Measurements from ENCODE around the gene NKAIN1.
"Not testable (repeated sequence)": the region's sequence is repeated elsewhere in the genome, so short reads cannot be mapped to it uniquely, and the experiment has no call there.

Gene NKAIN1

DNA sequence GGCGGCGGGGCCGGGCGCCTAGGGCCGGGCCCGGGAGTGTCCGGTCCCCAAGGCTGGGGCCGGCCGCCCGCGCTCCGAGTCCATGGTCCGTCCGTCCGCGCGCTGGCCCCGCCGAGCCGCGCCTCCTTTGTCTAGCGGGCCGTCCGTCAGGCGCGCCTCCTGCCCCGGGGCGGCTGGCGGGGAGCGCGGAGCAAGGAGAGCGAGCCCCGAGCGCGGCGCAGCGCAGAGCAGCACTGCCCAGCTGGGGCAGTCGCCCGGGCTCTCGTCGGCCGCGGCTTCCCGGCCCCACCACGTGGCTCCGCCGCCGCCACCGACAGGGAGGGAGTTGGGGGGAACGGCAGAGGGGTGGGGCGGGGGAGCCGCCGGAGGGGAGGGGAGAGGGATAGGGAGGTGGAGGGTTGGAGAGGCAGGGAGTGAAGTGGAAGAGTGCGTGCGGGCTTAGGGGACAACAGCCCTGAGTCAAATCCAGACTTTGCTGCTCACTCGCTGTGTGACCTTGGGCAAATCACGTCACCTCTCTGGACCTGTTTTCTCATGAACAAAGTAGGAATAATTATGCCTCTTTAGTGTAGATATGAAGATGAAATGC is at the start of gene NKAIN1:
Gene NKAIN1 (minus strand): TSS at position 235 of the 589 bp plus-strand sequence. CDS start 340 bp downstream, outside the sequence.
- DNase-seq: no peak

DNA sequence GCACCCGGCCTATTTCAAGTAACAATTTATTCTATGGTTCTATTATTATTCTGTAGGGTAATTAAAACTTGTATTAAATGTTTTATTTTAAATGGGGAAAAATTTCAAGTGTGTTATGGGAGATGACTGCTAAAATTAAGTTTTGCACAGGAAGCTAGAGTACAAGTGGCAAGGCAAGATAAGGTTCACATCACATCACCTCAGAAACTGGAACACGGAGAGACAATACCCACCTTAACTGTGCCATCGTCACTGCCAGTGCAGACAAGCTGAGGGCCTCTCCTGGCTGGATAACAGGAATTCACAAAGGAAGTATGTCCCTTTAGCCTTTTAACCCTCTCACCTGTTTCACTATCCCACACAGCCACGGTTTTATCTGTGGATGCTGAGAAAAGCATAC is 49.3 kb upstream of the NKAIN1 start:
- DNase-seq: no peak

DNA sequence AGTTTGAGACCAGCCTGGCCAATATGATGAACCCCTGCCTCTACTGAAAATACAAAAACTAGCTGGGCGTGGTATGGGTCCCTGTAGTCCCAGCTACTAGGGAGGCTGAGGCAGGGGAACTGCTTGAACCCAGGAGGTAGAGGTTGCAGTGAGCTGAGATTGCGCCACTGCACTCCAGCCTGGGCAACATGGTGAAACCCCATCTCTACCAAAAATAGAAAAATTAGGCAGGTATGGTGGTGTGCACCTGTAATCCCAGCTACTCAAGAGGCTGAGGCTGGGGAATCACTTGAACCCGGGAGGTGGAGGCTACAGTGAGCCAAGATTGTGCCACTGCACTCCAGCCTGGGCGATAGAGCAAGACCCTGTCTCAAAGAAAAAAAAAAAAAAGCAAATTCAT is 48.1 kb upstream of the NKAIN1 start:
- DNase-seq: not testable (repeated sequence)

DNA sequence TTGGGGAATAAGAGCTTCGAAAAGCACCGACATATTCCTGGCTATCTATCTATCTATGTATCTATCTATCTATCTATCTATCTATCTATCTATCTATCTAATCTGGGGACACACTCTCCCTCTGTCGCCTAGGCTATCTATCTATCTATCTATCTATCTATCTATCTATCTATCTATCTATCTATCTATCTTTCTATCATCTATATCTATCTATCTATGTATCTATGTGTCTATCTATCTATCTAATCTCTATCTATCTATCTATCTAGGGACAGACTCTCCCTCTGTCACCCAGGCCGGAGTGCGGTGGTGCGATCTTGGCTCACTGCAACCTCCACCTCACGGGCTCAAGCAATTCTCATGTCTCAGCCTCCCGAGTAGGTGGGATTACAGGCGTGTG is 42.7 kb upstream of the NKAIN1 start:
- not testable (repeated sequence) for DNase-seq

DNA sequence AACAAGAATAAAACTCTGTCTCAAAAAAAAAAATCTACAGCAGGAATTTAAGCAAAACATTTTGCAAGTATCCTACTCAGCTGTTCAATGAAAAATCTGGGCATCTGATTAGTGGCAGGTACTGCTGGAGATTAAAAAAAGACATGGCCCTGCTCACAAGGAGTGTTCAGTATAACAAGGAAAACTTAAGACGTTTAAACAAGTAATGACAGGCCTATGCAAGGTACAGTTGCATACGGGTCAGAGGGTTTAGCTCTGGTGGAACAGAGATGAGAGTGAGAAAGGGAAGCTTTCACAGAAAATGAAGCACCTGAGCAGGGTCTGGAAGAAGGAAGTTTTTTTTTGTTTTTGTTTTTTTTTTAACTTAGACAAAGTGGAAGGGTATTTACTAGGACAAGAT is 33.9 kb upstream of the NKAIN1 start:
- no peak for DNase-seq

DNA sequence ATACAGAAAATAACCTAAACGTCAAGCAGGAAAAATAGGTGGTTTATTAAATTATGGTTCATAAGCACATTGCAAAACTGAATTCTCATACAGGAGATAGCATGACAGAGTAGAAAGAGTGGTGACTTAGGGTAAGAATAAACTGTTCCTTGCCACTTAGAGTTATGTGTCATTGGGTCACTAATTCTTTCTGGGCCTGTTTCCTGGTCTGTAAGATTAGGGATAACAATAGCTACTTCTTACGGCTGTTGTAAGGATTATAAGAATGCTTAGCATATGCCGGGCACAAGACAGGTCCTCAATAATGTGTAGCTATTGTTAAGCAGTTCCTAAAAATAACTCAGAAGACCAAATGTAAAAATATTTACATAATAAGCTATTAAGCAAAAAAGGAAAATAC is 32.7 kb upstream of the NKAIN1 start:
- DNase-seq: no peak

DNA sequence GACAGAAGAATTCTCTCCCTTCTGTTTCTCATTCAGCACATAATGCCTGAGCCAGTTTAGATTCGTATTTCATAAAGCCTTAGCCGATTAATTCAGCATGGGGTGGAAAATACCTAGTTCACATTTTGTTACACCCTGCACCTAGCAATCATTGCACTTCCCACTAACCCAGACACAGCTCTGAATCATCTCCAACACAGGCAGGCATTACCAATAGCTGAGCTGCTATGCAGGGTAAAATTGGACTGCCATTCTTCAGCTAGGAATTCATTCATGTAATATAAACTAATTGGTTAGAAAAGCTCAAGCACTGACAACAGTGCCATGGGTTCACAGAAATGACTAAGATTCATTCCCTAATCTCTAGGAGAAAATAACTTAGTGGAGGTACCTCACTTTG is 26.9 kb upstream of the NKAIN1 start:
- no peak for DNase-seq

DNA sequence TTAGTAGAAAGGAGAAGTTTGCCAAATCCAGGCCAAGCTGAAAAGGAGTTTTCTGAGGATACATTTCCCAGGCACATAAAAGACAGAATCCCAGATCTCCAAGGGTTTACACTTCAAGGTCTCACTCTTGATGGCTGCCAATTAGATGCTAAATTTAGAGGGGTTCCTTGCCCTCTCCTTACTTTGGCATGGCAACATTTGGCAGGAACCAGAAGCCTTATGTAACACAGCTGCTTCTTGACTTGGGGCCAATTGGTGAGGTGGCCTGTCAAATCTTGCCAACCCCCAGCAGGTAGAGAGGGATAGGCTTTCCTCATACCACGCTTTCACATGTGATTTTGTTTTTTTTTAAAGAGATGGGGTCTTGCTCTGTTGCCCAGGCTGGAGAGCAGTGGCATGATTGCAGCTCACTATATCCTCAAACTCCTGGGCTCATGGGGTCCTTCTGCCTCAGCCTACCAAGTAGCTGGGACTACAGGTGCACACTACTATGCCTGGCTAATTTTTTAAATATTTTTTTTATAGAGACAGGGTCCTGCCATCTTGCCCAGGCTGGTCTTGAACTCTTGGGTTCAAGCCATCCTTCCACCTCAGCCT is 25.2 kb upstream of the NKAIN1 start:
- no peak for DNase-seq

DNA sequence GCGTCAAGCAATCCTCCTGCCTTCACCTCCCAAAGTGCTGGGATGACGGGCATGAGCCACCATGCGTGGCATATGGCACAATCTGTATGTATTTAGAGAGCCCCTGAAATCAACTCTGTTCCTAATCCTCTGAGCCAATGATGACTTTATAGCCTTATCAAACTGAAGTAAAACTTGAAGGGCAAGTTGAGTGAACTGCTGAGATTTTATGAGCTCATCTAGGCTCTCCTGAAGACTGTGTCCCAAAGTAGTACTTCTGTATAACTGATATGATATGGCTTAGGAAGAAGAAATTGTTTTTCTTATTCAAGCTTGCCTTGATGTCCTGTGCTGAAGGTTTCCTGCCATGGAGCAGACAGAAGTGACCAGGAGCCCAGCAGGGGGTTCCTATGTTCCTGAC is 23.7 kb upstream of the NKAIN1 start:
- DNase-seq: no peak

DNA sequence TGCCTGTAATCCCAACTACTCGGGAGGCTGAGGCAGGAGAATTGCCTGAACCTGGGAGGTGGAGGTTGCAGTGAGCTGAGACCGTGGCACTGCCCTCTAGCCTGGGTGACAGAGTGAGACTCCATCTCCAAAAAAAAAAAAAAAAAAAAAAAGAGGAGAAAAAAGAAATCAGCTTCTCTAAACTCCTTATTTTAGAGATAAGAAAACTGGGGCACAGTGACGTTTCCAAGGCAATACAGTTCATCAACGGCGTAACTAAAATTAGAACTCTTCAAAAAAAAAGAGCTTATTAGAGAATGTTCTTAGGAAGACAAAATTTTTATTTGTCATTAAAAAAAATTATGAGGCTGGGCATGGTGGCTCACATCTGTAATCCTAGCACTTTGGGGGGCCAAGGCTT is 22.7 kb upstream of the NKAIN1 start:
- DNase-seq: not testable (repeated sequence)

DNA sequence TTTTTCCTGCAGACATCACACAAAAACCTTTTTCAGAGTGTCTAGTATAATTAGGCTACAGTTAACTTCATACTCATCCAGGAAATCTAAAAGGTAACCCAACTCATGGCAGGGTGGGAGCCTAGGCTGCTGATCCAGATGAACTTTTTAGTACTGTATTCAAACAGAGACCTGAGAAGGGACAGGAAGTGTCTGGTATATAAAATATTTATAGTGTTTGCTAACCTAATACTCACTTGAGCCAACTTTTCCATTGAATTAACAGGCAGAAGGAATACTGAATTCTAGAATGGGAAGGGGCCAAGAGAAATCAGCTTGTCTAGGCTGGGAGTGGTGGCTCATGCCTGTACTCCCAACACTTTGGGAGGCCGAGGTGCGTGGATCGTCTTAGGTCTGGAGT is 22.2 kb upstream of the NKAIN1 start:
- no peak for DNase-seq

DNA sequence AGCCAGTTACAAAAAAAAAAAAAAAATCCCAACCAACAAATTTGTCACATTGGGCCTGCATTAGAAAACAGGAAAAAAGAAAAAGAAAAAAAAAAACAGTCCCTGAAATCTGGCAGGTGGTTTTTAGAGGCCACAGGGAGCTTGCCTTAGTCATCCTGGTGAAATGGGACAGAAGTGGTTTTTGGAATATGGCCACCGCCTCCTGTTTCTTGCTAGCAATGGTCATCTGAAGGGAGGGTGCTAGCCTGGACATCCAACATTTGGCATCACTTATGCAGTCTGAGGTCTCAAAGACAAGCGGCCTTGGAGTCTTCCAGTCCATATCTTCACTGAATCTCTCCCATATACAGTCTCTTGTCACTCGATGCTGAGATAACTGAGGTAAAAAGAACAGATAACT is 20.1 kb upstream of the NKAIN1 start:
- DNase-seq: no peak

DNA sequence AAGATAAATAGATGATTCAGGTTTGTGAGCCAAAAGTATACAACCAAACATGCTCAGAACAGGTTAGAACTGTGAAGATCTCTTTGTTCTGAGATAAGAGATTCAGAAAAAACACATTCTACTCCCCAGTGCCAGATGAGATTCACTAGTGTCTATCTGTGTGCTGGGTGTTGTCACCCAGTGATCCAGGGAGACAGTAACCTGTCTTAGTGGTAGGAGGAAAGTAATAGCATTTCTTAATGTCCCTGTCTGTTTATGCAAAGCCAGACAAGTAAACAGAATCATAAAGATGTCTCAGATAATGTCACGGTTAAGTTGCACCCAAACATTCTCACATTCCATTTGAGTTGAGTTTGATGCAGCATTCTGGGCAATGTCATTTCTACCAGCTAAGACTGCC is 18.9 kb upstream of the NKAIN1 start:
- no peak for DNase-seq

DNA sequence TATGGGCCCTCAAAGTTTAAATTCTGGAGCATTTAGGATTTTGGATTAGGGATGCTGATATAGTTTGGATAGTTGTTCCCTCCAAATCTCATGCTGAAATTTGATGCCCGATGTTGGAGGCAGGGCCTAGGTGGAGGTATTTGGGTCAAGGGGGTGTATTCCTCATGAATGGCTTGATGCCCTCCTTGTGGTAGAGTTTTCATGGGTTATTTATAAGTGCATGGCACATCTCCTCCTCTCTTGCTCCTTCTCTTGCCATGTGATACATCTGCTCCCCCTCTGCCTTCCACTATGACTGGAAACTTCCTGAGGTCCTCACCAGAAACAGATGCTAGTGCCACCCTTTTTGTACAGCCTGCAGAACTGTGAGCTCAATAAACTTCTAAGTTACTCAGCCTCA is 17.5 kb upstream of the NKAIN1 start:
- no peak for DNase-seq

DNA sequence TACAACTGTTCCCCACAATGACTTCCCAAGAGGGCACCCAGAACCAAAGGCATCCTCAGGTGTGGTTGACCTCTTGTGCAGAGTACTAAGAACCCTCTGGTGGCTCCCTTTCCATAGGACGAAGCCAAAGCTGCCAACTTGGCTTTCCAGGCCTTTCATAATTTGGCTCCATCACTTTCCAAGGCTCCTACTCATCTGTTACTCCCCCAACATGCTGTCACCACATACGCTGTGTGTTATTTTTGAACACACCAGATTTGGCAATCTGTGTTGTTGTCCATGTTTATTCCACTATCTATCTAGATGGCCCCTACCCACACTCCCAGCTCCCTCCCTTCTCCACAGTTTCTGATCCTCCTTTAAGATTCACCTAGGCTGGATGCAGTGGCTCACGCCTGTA is 10.2 kb upstream of the NKAIN1 start:
- DNase-seq: no peak

DNA sequence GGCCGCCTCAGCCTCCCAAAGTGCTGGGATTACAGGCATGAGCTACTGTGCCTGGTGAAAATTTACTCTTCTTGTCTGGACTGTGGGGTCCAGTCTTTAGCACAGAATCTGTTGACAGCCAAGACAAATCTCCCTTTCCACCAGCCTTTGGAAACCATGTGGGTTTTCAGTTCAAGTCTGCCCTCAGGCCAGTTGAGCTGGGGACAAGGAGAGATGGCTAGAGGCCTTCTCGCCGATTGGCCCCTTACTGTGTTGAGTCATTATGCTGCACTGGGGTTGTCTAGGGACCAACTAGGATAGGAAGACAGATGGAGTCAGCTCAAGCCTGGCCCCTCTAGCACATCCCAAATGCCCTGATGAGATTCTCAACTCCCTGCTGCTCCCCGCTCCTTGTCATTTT is 8.6 kb upstream of the NKAIN1 start:
- no peak for DNase-seq

DNA sequence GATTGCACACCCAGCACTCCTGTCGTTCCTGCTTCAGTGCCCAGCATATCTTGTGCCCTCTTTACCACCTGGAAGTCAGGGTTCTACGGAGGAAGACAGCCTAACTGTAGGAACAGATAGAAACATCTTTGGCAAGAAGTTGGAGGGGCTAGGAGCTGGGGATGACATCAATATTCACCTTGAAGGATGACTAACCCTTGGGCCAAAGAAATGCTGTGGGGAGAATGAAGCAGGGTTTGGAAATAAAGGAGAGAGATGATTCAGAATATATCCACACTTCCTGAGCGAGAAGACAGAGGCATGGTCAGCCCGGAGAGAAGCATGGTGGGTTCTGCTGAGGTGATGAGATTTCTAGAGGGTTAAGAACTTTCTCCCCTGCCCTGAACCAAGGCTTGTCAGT is 4.6 kb upstream of the NKAIN1 start:
- peak; percentile 55 for DNase-seq

DNA sequence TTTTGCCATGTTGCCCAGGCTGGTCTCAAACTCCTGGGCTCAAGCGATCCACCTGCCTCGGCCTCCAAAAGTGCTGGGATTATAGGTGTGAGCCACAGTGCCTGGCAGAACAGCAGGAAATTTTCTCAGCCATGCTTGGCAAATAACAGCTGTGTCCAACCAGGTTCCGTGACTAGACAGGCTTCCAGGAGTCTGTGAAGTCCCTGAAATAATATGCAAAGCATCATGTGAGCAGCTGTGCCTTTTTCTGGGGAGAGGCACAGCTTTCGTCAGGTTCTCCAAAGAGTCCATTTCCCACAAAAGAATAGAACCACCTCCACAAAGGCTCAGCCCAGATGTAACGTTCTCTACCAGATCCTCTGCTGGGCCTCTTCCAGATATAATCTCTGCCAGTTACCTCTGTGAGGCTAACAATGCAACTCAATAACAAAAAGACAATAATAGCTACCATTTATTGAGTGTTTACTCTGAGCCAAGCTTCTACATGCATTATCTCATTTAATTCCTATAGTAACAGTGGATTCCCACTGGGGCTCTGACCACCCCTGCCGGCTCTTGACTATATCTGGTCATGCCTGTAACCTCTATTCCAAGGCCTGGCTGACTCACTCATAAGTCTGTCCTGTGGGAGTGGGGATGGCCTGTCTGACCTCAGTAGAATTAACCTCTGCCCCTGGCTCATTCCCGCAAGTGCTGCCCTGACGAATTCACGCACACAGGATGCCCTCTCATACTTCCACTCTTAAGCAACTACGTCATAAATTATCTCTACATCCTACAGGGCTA is 4.0 kb upstream of the NKAIN1 start:
- DNase-seq: peak; percentile 71

DNA sequence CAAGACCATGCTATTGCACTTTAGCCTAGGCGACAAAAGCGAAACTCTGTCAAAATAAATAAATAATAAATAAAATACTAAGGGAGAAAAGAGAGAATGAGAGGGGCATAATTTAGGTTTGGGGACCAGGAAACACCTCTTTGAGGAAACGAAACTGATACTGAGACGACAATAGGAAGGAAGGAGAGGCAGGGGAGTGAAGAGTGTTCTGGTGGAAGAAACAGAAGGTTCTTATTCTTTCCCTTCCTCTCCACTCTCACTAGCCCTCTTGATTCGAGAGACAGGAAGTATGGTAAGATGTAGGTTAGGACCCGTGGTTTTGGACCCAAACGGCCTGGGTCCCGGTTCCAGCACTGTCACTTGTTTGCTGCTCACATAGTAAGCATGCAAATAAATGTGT is 1.6 kb upstream of the NKAIN1 start:
- DNase-seq: no peak

DNA sequence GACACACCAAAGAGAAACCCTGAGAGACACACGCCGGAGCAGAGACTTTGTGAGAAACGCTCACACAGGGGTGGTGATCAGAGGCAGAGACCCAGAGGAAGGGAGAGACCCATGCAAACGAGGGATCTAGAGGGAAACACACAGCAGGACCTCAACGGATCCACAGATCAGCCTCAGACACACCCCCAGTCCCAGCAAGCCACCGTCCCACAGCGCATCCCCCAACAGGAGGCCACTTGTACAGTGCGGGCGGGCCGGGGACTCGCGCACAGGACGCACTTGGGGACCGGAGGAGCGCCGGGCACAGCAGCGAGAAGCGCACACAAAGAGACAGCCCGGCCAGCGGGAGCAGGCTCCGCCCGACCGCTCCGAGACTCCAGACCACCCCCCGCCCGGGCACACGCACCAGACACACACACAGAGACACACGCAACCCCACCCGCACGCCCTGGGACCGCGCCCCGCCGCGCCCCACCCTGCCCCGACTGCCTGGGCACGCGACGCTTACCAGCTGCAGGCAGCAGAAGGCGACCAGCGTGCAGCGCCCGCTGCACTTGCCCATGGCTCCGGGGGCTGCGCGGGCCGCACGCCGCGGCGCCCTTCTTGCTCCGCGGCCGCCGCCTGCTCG is 587 bp downstream of the NKAIN1 start:
- no peak for DNase-seq

DNA sequence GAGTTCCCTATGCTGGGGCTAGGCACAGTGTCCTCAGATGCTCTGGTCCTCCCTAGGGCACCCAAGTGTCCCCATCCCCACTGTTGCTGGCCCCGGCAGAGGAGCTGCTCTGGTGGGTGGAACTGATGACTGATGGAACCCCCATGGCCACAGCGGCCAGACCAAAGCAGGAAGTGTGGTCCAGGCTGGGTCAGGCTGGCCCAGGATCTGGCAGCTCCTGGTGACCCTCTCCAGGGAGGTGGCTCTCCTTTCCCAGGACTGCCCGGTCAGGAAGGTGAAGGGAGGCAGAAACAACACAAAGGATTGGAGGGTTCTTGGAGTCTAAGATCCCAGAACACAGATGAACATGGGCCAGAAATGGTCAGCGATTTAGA is 1.1 kb downstream of the NKAIN1 start:
- DNase-seq: no peak

DNA sequence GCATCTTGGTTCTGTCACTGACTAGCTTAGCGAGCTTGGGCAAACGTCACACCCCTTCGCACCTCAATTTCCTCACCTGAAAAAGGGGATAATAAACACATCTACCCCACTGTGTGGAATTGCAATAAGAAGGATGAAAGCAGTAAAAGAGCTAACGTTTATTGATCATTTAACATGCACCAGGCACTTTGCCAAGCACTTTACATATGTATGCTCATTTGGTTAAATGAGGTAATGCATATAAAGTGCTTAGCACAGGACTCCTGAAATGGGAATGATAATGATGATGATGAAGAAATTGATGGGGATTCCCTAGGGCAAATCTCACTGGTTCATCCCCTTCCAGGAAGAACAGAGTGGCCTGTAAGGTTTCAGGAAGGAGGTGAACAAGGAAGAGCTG is 4.8 kb downstream of the NKAIN1 start:
- no peak for DNase-seq

DNA sequence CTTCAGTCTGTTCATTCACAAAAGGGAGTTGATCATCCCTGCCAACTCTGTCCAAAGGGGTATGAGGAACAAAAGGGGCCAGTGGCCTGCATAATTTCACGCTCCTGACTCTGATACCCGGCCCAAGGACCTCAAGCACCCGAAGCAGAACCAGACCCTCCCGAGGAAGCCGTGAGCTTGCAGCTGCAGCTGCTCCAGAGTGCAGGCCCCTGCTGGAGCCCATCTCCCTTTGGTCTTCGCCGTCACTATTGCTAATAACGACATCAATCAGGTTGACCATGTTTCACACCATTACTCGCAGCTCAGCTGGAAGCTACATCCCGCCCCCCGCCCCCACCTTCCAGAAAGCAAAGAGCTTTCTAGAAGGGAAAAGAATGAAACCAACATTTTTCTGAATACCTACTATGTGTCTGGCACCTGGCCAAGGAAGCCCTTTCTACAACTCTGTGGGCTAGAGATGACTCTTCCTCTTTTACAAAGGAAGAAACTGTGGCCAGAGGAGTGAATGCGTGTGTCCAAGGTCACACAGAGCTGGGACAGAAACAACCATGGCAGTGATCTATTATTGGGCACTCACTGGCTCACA is 5.5 kb downstream of the NKAIN1 start:
- no peak for DNase-seq

DNA sequence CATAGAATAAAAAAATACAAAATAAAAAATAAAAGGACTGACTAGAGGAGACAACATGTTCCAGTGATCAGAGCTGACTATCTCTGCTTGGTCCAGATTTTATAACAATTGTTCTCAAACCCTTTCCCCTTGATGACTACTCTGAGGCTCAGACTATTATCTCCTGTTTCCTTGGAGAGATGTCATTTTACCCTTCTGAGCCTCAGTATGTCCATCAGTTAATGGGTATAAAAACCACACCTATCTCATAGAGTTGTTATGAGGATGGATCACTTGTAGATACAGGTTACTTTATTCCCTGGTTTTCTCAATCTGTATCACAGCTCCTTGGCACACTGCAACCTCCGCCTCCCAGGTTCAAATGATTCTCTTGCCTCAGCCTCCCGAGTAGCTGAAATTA is 7.0 kb downstream of the NKAIN1 start:
- no peak for DNase-seq
